RWPE1 (cell line): ENCODE results near the gene THSD4.

Experiments used
- CTCF ChIA-PET: fragments of 350-600 bp; sonication (Branson Sonifier 250); formaldehyde crosslinking; extraction: SDS; loops from one replicate; lab custom pipeline; 2021; lab: Yijun Ruan, JAX
- POLR2A ChIA-PET: fragments of 400-600 bp; formaldehyde crosslinking; extraction: SDS; loops from one replicate; lab custom pipeline; 2020; ENCODE audit warnings: antibody characterized with exemption; ENCODE audit not compliant: low non-redundant PET; lab: Yijun Ruan, JAX
- DNase-seq: peaks from one replicate; pipeline ENCODE4 v3.0.0; 2012; ENCODE audit warnings: low spot score
- H3K27ac ChIP-seq: fragments of 450-650 bp; 2 replicates; pipeline ENCODE4 v1.5.1; 2017
- CTCF ChIP-seq: fragments of 450-650 bp; conservative IDR thresholded peaks from 2 replicates; pipeline ENCODE4 v1.5.1; 2017; ENCODE audit warnings: low read depth, mild to moderate bottlenecking

THSD4 gene

GRCh38 chr15:71110405-71111180 lies 4.7 kb upstream of the THSD4 start:
- ChIA-PET CTCF (interaction anchor here (0.5 kb wide), 1 partner anchor 184 kb away, joined by 3 read pairs; no protein-coding TSS in a partner anchor), POLR2A (no interaction called here)
- TF ChIP-seq CTCF: no peak
- DNase-seq: no peak
- H3K27ac ChIP-seq: no peak overlapping the region

GRCh38 chr15:71111181-71111565 lies 4.1 kb upstream of the THSD4 start:
- DNase-seq: no peak
- no peak for TF ChIP-seq CTCF
- ChIA-PET CTCF (interaction anchor here (0.6 kb wide), 1 partner anchor 217 kb away, joined by 3 read pairs; no protein-coding TSS in a partner anchor), POLR2A (no interaction called here)
- no peak overlapping the region for H3K27ac ChIP-seq

- TF ChIP-seq CTCF: no peak
- ChIA-PET POLR2A (no interaction called here), CTCF (interaction anchor here (0.6 to 0.9 kb wide), 3 partner anchors 173 to 1000 kb away, joined by 4 to 6 read pairs (median 6); no protein-coding TSS in a partner anchor)
- H3K27ac ChIP-seq: no peak overlapping the region
- no peak for DNase-seq
Measured at GRCh38 chr15:71111950-71112349, 3.3 kb upstream of the THSD4 start.

GRCh38 chr15:71112429-71112828 lies 2.8 kb upstream of the THSD4 start:
- ChIA-PET POLR2A (no interaction called here), CTCF (interaction anchor here (0.6 to 0.9 kb wide), 4 partner anchors 139 to 999 kb away, joined by 3 to 6 read pairs (median 5); no protein-coding TSS in a partner anchor)
- DNase-seq: no peak
- no peak overlapping the region for H3K27ac ChIP-seq
- TF ChIP-seq CTCF: no peak

- POLR2A ChIA-PET: no interaction called here
- peak overlapping the region; percentile 88 for H3K27ac ChIP-seq
- no peak for TF ChIP-seq CTCF
- CTCF ChIA-PET: interaction anchor here (0.6 to 1.8 kb wide), 11 partner anchors 20 to 638 kb away, joined by 3 to 9 read pairs (median 5); no protein-coding TSS in a partner anchor
- DNase-seq: no peak
Measured at GRCh38 chr15:71114066-71114680, 1.1 kb upstream of the THSD4 start.

- peak; percentile 66 for TF ChIP-seq CTCF
- H3K27ac ChIP-seq: peak overlapping the region; percentile 88
- POLR2A ChIA-PET: interaction anchor here (0.6 kb wide), 1 partner anchor 18 kb away, joined by 3 read pairs; no protein-coding TSS in a partner anchor
- CTCF ChIA-PET: interaction anchor here (0.6 to 2.4 kb wide), 15 partner anchors 28 to 844 kb away, joined by 3 to 9 read pairs (median 4); no protein-coding TSS in a partner anchor
- peak; percentile 74 for DNase-seq
Measured at GRCh38 chr15:71115567-71116351, 488 bp downstream of the THSD4 start.
